Chondrocyte (in vitro differentiated cells): ENCODE measurements around the gene CALU. TPM values are rescaled to one million over a fixed set of nuclear protein-coding genes. Genes with fewer than 3 reads are reported as not detected.
A peak's percentile ranks its signal among the peaks of the same experiment; 100 is the strongest.

Source experiments
- DNase-seq: peaks from one replicate; pipeline ENCODE4 v3.0.0; 2021; ENCODE audit warnings: mixed read lengths, low spot score
- H3K27ac Mint-ChIP-seq: one replicate; pipeline ENCODE4 v1.8.0; 2021; ENCODE audit warnings: mild to moderate bottlenecking, moderate library complexity, mixed read lengths; ENCODE audit not compliant: unreplicated experiment
- H3K27me3 Mint-ChIP-seq: 2 replicates; pipeline ENCODE4 v1.8.0; 2021; ENCODE audit warnings: low read depth, mixed read lengths
- H3K36me3 Mint-ChIP-seq: 2 replicates; pipeline ENCODE4 v1.8.0; 2021; ENCODE audit warnings: low read depth, mixed read lengths
- H3K4me1 Mint-ChIP-seq: 2 replicates; pipeline ENCODE4 v1.8.0; 2021; ENCODE audit warnings: low read depth, mild to moderate bottlenecking, mixed read lengths
- H3K4me3 Mint-ChIP-seq: one replicate; pipeline ENCODE4 v1.8.0; 2021; ENCODE audit warnings: mild to moderate bottlenecking, moderate library complexity, mixed read lengths; ENCODE audit not compliant: unreplicated experiment
- H3K9me3 Mint-ChIP-seq: 2 replicates; pipeline ENCODE4 v1.8.0; 2021; ENCODE audit warnings: low read depth, mixed read lengths
- total RNA-seq: library from RNA; stranded (reverse); gene quantifications from 3 replicates; pipeline ENCODE4 v1.2.1, GENCODE V29; 2021
- TF ChIP-seq, protein P1 (sequence below): fragments of 200-600 bp; sonication (generic); IDR thresholded peaks from 2 replicates; pipeline ENCODE4 v1.5.0; 2021; ENCODE audit warnings: antibody characterized with exemption, mild to moderate bottlenecking, moderate library complexity

CALU gene
- total RNA-seq, 1 donor from 2014 or later = 731 TPM

DNA sequence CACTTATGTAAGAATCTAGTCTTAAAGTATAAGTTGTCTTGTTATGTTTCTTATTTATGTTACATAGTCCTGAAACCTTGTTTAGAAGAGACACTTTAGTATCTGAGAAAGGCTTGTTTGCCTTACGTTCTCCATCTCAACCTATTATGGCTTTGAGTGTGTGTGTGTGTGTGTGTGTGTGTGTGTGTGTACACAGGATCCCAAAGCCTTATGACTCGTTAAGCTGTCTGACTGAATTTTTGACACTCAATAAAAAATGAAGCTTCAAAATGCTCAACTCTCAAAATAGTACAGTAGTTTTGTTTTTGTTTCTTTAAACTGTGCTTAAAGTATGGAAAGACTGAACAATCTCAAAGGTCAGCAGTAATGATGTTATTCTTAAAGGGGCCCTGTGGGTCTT lies 18.0 kb downstream of the CALU start:
- H3K27me3 Mint-ChIP-seq = no peaks in the 10 kb centered on the region
- H3K36me3 Mint-ChIP-seq = peaks cover 28% of the 10 kb centered on the region
- H3K9me3 Mint-ChIP-seq = no peaks in the 10 kb centered on the region
- H3K4me1 Mint-ChIP-seq = peaks cover 55% of the 10 kb centered on the region
- no peak for DNase-seq
- H3K4me3 Mint-ChIP-seq = peak overlapping the region; percentile 19
- TF ChIP-seq, protein P1, sequence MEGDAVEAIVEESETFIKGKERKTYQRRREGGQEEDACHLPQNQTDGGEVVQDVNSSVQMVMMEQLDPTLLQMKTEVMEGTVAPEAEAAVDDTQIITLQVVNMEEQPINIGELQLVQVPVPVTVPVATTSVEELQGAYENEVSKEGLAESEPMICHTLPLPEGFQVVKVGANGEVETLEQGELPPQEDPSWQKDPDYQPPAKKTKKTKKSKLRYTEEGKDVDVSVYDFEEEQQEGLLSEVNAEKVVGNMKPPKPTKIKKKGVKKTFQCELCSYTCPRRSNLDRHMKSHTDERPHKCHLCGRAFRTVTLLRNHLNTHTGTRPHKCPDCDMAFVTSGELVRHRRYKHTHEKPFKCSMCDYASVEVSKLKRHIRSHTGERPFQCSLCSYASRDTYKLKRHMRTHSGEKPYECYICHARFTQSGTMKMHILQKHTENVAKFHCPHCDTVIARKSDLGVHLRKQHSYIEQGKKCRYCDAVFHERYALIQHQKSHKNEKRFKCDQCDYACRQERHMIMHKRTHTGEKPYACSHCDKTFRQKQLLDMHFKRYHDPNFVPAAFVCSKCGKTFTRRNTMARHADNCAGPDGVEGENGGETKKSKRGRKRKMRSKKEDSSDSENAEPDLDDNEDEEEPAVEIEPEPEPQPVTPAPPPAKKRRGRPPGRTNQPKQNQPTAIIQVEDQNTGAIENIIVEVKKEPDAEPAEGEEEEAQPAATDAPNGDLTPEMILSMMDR = no peak
- peak overlapping the region; percentile 80 for H3K27ac Mint-ChIP-seq

DNA sequence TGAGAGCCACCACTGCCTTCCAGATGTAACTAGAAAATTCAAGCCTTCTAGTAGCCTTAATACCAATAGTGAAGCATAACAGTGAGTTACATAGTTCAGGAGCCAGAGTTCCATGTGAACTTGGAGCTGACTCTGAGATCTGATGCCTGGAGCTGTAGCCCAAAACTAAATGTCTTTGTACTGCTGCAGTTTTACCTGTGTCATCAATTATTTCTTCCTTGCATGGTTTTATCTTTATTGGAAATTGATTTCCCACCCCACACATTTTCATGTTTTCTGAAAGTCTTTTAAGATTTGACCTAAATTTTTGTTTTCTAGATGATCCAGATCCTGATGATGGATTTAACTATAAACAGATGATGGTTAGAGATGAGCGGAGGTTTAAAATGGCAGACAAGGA lies 19.4 kb downstream of the CALU start:
- Mint-ChIP-seq H3K27me3 (no peaks in the 10 kb centered on the region), H3K9me3 (no peaks in the 10 kb centered on the region), H3K36me3 (peaks cover 24% of the 10 kb centered on the region), H3K4me3 (no peak overlapping the region), H3K27ac (no peak overlapping the region), H3K4me1 (peaks cover 51% of the 10 kb centered on the region)
- TF ChIP-seq, protein P1 = no peak
- no peak for DNase-seq

DNA sequence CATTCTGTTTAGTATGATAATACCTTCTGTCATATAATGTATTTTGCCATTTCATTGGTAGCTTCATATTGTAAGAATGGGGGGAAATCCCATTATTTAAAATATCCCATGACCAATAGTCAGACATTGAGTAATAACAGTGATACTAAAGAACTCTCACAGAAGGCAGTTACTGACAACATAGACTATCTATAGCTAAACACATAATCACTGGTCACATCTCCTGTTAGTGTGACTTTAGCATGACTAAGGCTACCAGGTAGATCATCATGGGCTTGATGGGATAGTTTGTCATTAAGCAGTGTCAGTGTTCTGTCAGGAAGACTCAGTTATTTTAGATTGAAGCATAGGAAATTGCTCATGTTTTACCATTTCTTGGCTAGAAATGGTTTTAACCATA lies 20.1 kb downstream of the CALU start:
- no peak for DNase-seq
- Mint-ChIP-seq H3K27ac (no peak overlapping the region), H3K9me3 (no peaks in the 10 kb centered on the region), H3K4me1 (peaks cover 48% of the 10 kb centered on the region), H3K36me3 (peaks cover 22% of the 10 kb centered on the region), H3K27me3 (no peaks in the 10 kb centered on the region), H3K4me3 (no peak overlapping the region)
- TF ChIP-seq, protein P1 = no peak

DNA sequence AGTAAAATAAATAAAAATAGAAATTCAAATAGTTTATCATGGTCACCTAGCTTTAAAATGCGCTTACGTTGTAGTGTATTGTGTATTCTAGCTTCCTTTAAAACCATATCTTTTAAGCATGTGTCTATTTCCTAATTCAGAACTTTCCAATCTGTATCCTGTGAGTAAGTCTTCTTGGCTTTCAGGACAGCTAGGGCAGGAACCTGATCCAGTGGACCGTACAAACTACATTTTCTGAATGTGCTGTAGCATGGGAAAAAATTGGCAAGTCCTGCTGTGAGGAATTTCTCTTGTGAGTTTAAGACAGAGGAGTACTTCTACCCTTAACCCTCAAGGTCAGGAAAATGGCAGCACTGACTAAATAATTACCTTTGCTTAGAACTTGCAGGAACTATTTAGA lies 24.4 kb downstream of the CALU start:
- H3K4me3 Mint-ChIP-seq = no peak overlapping the region
- H3K27ac Mint-ChIP-seq = no peak overlapping the region
- no peaks in the 10 kb centered on the region for H3K9me3 Mint-ChIP-seq
- H3K36me3 Mint-ChIP-seq = peaks cover 32% of the 10 kb centered on the region
- peaks cover 18% of the 10 kb centered on the region for H3K4me1 Mint-ChIP-seq
- TF ChIP-seq, protein P1 = no peak
- DNase-seq = no peak
- H3K27me3 Mint-ChIP-seq = no peaks in the 10 kb centered on the region

DNA sequence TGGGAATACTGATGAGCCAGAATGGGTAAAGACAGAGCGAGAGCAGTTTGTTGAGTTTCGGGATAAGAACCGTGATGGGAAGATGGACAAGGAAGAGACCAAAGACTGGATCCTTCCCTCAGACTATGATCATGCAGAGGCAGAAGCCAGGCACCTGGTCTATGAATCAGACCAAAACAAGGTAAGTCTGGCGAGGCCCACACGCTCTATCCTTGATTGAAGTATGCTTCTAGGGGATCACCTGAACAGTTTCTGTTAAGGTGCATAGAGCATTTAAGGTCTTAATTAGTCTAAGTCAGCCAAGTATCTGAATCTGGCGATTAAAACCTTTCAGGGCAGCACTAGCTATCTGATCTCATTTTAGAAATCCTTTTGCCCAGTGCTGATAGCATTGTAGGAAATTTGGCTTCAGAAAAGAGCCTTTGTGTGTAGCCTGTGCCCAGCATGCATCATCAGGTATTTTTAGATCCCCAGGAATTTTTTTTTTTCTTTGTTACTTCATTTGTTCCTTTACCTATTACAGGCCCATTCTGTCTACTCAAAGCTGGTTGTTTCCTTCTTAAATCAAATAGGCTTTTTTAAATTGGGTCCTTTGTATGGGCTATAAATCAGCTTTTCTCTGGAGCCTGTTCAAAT lies 28.4 kb downstream of the CALU start:
- Mint-ChIP-seq H3K27ac (peak overlapping the region; percentile 61), H3K36me3 (peaks cover 54% of the 10 kb centered on the region), H3K4me3 (no peak overlapping the region)

More for the DNA sequence above, 28.4 kb downstream of the CALU start:
- TF ChIP-seq, protein P1 = no peak
- H3K4me1 Mint-ChIP-seq = peaks cover 11% of the 10 kb centered on the region
- no peaks in the 10 kb centered on the region for H3K27me3 Mint-ChIP-seq
- no peak for DNase-seq
- no peaks in the 10 kb centered on the region for H3K9me3 Mint-ChIP-seq
